GM23338 (cell line): Measurements from ENCODE around the gene TMPRSS3.

ENCODE experiments used
- CREB1 ChIP-seq: fragments of 250-450 bp; sonication (Bioruptor Pico); IDR thresholded peaks from 2 replicates; pipeline ENCODE4 v1.5.0; 2020; ENCODE audit warnings: low read depth, mild to moderate bottlenecking, moderate library complexity
- EZH2 ChIP-seq: fragments of 200-600 bp; sonication (generic); IDR thresholded peaks from one replicate; pipeline ENCODE4 v1.8.0; 2017; ENCODE audit warnings: antibody characterized with exemption, mild to moderate bottlenecking, low read depth; ENCODE audit not compliant: unreplicated experiment
- EZH2phosphoT487 ChIP-seq: fragments of 200-600 bp; sonication (generic); IDR thresholded peaks from one replicate; pipeline ENCODE4 v1.8.1; 2018; ENCODE audit warnings: antibody characterized with exemption; ENCODE audit not compliant: unreplicated experiment
- JUNB ChIP-seq: IDR thresholded peaks from one replicate; pipeline ENCODE4 v1.6.1; 2016; ENCODE audit warnings: antibody characterized with exemption; ENCODE audit not compliant: unreplicated experiment
- NANOG ChIP-seq: IDR thresholded peaks from 2 replicates; pipeline ENCODE4 v1.6.1; 2016; ENCODE audit warnings: antibody characterized with exemption, borderline replicate concordance
- POLR2AphosphoS5 ChIP-seq: IDR thresholded peaks from 2 replicates; pipeline ENCODE4 v1.6.1; 2016; ENCODE audit warnings: antibody characterized with exemption, low read depth
- TF ChIP-seq, protein P1 (sequence below), 2 experiments: fragments of 200-600 bp in 1 of 2; sonication (generic) in 1 of 2; conservative IDR thresholded peaks; 2 replicates each; pipeline versions ENCODE4 v1.5.1 to v1.6.1; 2016 to 2017; ENCODE audit warnings: antibody characterized with exemption in 2 of 2, low read depth in 2 of 2, mild to moderate bottlenecking in 2 of 2, moderate library complexity in 1 of 2
- TF ChIP-seq, protein P2 (sequence below): IDR thresholded peaks from one replicate; pipeline ENCODE4 v1.6.1; 2018; ENCODE audit warnings: antibody characterized with exemption; ENCODE audit not compliant: unreplicated experiment

DNA sequence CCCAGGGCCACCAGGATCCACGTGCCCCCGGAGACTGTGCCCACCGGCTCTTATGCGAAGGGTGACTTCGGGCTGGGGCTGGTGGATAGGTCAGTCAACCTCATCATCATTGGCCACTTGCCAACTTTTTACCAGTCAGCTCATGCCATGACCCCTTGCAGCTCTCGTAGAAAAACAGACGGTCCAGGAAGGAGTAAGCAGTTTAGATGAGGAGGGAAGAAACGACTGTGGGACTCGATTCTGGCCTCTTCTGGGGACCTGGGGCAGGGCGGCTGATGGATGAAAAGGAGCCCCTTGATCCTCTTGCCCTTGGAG is 48.9 kb upstream of the TMPRSS3 start:
- TF ChIP-seq JUNB (no peak), POLR2AphosphoS5 (no peak), EZH2phosphoT487 (no peak), NANOG (no peak), CREB1 (CRISPR knock-in tag) (no peak), EZH2 (no peak)
- TF ChIP-seq, protein P1, sequence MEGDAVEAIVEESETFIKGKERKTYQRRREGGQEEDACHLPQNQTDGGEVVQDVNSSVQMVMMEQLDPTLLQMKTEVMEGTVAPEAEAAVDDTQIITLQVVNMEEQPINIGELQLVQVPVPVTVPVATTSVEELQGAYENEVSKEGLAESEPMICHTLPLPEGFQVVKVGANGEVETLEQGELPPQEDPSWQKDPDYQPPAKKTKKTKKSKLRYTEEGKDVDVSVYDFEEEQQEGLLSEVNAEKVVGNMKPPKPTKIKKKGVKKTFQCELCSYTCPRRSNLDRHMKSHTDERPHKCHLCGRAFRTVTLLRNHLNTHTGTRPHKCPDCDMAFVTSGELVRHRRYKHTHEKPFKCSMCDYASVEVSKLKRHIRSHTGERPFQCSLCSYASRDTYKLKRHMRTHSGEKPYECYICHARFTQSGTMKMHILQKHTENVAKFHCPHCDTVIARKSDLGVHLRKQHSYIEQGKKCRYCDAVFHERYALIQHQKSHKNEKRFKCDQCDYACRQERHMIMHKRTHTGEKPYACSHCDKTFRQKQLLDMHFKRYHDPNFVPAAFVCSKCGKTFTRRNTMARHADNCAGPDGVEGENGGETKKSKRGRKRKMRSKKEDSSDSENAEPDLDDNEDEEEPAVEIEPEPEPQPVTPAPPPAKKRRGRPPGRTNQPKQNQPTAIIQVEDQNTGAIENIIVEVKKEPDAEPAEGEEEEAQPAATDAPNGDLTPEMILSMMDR (conservative IDR thresholded peaks at IDR 0.05; ENCODE audit: low read depth in 2 of 2), result no peak
- TF ChIP-seq, protein P2, sequence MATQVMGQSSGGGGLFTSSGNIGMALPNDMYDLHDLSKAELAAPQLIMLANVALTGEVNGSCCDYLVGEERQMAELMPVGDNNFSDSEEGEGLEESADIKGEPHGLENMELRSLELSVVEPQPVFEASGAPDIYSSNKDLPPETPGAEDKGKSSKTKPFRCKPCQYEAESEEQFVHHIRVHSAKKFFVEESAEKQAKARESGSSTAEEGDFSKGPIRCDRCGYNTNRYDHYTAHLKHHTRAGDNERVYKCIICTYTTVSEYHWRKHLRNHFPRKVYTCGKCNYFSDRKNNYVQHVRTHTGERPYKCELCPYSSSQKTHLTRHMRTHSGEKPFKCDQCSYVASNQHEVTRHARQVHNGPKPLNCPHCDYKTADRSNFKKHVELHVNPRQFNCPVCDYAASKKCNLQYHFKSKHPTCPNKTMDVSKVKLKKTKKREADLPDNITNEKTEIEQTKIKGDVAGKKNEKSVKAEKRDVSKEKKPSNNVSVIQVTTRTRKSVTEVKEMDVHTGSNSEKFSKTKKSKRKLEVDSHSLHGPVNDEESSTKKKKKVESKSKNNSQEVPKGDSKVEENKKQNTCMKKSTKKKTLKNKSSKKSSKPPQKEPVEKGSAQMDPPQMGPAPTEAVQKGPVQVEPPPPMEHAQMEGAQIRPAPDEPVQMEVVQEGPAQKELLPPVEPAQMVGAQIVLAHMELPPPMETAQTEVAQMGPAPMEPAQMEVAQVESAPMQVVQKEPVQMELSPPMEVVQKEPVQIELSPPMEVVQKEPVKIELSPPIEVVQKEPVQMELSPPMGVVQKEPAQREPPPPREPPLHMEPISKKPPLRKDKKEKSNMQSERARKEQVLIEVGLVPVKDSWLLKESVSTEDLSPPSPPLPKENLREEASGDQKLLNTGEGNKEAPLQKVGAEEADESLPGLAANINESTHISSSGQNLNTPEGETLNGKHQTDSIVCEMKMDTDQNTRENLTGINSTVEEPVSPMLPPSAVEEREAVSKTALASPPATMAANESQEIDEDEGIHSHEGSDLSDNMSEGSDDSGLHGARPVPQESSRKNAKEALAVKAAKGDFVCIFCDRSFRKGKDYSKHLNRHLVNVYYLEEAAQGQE, result no peak
